GM19455 (cell line): Measurements from ENCODE around the gene SYT1.
A peak's percentile ranks its signal among the peaks of the same experiment; 100 is the strongest.
"Not testable (repeated sequence)": the region's sequence is repeated elsewhere in the genome, so short reads cannot be mapped to it uniquely, and the experiment has no call there.

Experiments used
- ATAC-seq: cut with Tn5 transposase; IDR thresholded peaks from one replicate; pipeline ENCODE4 v1.9.1; 2021; ENCODE audit not compliant: unreplicated experiment

Gene SYT1

DNA sequence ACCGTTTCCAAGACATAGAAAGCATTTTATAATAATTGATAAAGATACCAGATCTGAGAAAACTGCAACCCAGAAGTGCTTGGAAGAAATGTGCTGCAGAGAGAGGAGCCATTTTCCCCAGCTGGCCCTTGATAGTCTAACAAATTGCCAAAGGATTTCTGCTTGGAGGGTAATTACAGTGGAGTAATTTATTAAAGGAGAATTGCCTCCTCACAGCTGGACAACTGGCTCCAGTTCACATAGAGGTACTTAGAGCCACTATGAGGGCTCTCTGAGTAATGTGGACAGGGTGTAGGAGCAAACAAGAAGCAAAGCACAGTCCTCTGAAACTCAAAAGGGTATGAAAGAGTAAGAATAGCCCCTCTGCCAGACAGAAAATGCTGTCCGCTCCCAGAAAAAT lies 335.6 kb downstream of the SYT1 start:
- ATAC-seq, result no peak

DNA sequence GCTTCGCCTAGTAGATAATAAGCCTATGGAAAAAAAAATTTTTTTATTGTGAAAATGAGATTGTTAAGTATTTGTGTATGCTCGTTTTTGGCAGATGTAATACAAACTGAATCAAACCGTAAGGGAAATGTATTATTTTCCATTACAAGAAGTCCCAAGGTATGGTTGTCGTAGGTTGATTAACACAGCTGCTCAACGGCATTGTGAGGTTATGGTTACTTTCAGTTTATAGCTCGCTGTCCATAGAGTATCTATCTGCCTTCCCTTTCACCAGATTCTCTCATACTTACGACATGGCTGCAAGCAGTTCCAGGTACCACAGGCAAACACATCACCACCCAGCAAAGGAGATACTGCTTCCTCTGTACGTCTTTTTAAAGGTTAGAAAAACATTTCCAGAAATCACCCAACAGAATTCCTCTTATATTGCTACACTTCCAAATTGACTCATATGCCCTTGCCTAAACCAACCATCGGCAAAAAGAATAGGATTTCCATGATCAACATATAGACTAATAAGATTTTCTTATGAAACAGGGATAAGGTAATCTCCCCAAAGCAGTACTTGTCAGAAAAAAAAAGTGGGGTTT lies 338.6 kb downstream of the SYT1 start:
- no peak for ATAC-seq

DNA sequence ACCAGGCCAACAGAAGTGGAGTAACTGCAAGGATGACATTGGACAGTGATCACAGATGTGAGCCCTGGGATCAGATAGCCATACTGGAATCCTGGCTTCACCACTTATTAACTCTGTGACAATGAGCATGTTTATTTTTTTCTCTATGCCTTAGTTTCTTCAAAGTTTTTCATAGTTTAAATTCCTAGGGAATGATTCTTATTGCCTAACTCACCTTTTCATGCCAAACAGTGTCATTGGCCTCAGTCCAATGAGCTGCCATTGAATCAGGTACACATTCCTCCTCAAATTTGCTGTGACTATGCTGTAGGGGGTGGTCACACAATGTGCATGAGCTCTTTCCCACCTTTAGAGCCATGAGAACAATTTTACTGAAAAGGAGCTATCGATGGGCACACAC lies 342.3 kb downstream of the SYT1 start:
- no peak for ATAC-seq

DNA sequence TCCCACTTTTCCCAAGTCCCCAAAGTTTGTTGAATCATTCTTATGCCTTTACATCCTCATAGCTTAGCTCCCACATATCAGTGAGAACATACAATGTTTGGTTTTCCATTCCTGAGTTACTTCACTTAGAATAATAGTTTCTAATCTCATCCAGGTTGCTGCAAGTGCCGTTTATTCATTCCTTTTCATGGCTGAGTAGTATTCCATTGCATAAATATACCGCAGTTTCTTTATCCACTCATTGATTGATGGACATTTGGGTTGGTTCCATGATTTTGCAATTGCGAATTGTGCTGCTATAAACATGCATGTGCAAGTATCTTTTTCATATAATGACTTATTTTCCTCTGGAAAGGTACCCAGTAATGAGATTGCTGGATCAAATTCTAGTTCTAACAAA lies 345.8 kb downstream of the SYT1 start:
- ATAC-seq, result not testable (repeated sequence)

DNA sequence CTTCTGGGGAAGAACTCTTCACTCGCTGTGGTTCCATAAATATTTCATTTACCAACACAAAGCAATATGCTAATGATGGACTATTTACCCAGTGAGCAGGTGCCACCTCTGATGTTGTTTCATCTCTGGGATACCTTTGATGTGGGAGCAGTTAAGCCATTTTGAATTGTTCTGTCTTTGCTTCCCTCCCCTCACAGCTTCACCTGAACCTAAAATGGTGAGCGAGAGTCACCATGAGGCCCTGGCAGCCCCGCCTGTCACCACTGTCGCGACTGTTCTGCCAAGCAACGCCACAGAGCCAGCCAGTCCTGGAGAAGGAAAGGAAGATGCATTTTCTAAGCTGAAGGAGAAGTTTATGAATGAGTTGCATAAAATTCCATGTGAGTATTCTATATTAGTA lies 352.7 kb downstream of the SYT1 start:
- ATAC-seq, result no peak

DNA sequence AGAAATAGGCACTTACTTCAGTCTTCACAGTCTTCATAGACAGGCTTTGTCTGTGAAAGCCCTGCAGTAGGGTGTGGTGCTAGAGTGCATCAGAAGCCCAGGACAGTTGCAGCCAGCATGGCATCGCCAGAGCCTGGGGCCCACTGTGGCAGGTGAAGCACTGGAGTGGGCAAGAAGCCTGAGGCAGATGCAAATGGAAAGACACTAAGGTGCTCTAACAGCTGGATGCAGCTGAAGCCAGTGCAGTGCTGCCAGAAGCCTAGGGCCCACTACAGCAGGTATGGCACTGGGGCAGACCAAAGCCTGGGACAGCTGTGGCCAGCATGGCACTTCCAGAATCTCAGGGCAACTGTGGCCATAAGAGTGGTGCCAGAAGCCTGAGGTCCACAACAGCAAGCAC lies 358.6 kb downstream of the SYT1 start:
- no peak for ATAC-seq

DNA sequence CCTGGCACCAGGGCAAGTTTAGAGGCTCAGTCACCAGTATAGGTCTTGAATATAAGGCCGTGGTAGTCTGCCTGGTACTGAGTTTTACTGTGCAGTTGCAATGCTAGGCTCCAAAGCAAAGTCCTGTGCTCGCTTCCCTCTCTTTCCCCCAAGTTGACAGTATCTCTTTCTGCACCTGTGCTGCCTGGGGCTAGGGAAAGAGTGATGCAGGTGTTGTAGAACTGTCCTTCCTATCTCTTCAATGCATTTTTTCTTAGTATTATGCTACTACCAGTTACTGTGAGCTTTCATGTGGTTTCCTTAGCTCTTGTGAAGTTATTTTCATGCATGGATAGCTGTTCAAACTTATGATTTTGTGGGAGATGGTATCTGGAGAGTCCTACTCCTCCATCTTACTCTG lies 359.2 kb downstream of the SYT1 start:
- ATAC-seq, result no peak

DNA sequence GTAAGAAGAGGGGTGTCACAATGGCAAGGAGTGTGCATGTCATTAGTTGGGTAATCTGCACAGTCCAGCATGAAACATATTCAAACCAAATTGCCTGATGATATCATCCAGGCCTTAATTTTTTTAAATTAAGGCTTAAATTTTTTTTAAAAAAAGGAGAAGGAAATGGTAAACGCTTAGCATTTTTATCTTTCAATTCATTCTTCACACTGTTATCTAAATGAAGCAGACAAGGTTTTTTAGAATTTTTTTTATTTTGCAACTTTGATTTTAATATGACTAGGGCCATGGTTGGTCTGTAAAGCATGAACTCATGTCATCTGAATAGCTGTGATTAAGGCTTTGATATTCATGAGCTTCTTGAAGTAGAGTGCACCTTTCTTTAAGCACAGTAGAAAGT lies 362.5 kb downstream of the SYT1 start:
- no peak for ATAC-seq

DNA sequence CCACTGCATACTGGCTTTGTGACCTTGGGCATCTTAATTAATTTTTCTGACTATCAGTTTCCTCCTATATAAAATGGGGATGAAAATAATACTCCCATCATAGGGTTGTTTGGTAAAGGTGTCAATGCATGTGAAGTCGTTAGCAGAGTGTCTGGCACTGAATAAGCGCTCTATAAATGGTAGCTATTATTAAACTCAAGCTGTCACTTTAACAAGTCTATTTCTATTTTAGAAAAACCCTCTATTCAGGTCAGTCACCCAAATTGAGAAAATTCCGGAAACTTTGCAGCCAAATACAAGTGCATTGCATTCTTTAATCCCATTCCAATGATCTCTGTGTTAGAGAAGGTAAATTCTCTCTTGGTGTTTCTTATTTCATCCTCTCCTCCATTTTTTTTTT lies 363.1 kb downstream of the SYT1 start:
- ATAC-seq, result no peak

DNA sequence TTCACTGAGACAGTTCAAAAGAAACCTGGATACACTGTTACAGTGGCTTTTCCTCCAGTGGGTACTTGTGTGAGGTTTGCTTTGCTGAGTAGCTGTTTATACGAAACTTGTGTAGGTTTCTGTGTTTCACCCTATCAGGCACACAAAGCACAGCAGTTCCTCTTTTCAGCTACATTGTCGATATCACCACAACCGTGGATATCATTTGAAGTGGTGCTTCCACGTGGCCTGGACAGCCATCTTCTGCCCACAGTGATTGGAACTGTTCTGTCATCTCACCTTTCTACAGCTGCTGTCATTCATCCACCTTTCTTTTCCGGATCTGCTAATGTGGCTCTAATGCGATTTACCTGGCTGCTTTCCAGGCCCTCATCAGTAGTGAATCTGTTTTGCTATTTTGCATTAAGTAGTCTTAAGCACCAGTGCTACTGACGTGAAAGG lies 368.8 kb downstream of the SYT1 start:
- peak; percentile 74 for ATAC-seq

DNA sequence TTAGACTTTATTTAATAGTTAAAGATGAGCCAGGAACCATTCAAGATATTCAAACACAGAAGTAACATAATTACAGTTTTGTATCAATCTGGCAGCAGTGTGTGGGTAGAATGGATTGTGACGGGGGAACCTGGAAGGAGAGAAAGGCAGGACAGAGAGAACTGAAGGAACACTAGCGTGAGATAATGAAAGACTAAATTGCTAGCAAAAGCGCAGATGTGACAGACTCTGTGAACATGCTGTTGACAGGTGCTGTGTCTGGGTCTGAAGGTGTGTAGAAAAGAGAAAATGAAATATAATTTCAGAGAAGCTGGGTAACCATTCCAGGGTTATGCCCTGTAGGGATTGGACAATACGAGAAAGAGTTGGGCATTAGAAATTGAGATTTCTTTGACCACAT lies 372.3 kb downstream of the SYT1 start:
- ATAC-seq, result no peak

DNA sequence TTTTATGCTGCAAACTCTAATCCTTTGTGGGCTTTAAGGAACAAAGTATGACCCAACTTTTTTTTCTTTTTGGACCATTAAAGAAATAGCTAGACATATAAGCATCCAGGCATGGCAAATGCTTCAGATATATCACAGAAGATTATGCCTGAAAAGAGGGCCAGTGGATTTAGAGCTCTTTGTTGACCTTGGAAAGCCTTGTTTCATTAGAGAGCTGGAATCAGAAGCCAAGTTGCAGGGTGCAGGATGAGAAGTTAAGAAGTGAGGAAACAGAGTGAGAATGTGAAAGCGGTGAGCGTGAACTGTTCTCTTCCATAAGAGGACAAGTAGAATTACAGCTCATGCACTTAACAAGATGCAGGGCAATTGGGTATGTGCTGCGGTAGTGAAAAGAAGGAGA lies 373.7 kb downstream of the SYT1 start:
- no peak for ATAC-seq

DNA sequence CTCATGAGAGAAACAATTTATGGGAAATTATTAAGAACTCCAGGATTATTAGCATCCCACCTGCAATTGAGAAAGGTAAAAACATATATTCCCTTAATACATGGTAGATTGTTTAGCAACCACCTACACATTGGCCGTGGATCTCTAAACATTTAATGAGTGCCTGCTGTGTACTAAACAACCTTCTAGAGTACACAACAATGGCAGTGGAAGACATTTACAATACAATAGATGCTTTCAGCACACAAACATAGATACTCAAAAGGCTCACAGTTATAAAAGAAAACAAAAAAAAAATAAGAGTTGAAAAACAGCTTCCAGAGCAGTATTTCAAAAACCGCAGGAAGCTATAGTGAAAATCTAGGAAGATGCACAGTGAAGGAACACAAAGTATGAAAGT lies 382.9 kb downstream of the SYT1 start:
- no peak for ATAC-seq

DNA sequence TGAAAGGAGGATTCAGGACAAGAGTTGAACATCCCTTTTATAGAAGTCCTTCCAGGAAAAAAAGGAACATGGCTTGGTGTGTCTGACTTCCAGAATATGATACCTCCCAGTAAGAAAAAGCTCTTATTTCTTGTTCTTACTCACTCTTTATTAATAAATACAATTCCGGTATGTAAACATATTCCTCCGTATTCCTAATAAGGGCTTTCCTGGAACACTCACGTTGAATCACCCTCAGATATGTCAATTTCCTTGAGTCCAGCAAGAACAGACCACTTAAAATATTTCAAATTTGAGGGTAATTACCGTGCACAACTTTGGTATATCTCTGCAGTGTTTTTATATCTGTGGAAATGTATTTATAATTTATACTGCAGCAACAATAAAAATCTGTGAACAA lies 385.6 kb downstream of the SYT1 start:
- ATAC-seq, result no peak

DNA sequence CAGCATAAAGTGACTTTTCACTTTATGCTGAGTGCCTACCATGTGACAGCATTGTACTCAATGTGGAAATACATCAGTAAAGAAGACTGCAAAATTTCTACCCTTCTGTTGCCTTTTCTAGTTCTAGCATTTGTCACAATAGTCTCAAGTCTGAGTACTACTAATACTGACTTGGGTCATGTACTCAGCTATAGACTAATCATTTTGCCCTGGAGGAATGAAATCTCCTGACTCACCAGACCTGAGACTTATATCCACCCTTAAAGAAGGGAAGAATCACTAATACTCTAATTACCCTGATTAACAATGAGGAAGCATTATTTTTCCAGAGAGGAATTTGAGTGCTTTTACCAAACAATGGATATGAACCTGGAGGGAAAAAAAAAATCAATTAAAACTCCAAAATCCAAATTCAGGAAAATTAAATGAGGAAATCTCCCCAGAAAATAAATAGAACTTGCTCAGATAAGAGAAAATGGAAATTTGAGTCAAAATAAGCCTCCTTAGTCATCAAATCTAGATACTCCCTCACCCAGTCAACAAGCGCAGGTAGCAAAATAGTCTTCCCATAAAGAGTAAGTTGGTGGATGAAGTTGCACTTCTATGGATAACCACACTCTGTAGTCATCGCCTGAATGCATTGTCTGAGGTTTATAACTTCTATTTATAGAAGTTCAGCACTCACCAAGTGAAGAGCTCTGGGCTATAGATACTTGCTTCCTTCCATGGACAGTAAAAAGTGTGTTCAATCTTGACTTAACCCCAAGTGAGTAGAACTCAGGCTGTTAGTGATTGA lies 386.6 kb downstream of the SYT1 start:
- ATAC-seq, result no peak

DNA sequence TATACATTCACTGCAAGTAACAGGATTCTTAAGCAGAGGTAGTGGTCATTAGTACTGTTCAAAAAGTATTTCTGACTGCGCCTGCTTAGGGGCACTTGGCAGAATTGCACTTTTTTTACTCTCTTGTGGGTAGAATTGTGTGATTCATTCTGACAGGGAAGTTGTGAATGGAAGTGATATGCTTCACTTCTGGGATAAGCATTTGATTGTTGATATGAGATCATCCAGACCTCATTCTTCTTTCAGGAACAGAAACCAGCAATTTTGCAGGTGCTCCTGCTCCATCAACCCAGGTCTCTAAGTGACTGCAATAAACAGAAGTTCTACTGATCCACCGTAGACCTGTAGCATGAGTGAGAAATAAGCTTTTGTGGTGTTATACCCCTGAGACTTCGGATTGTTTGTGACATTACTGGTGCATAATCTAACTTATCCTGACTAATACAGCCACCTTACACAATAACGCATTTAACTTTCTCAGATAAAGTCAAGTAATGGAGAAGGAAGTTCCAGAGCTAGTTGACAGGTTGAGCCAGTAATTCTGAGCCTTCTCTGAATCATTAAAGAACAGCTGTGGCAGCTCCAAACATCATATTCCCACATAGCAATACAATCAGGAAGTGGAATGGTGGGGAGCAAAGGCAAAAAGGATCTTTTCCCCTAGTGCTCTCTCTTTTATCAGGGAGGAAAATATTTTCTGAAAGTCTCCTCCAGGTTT lies 387.9 kb downstream of the SYT1 start:
- ATAC-seq, result no peak

DNA sequence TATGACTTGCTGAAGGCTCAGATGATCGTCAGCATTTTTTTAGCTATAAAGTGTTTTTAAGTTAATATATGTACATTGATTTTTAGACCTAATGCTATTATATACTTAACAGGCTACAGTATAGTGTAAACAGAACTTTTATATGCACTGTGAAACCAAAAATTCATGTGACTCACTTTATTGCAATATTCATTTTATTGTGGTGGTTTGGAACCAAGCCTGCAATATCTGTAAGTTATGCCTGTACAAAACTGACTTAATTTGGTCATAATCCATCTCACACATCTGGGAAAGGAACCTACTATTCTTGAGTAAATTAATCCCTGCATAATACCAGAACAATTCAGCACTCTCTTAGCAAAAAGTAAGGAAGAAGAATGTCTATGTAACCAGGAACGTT lies 390.7 kb downstream of the SYT1 start:
- ATAC-seq, result no peak

DNA sequence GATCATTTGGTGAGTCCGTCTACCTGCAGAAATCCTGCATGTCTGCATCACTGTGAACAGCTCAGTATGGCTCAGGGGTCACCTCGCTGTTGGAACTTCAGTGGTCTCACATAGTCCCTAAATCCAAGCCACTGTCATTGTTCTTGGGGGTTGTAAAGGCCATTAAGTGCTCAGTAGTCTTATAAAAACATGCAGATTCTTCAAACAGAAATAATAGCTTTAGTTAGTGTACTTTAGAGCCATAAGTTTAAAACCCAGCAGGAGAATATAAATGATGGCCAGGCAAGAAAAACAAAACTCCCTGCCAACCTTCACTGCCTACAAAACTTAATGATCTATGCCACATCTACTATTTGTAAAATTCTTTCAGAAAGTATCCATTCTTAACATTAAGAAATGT lies 396.3 kb downstream of the SYT1 start:
- ATAC-seq, result no peak

DNA sequence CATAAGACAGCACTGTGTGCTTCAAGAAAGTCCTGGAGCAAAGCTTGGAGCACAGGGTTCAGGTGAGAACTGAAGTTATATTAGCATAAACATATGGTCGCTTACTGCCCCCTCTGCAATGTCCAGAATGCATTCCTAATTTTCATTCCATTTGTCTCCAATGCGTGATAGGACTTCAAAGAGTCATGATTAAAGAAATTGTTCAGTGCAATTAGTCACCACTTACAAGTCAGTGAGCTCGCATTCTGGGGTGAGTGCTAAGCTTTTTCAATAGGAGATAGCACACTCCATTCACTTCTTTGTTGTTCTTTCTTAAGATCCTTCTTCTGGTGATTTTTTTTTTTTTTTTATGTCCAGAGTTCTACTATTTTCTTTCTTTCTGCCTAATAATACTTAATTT lies 398.4 kb downstream of the SYT1 start:
- ATAC-seq, result no peak

DNA sequence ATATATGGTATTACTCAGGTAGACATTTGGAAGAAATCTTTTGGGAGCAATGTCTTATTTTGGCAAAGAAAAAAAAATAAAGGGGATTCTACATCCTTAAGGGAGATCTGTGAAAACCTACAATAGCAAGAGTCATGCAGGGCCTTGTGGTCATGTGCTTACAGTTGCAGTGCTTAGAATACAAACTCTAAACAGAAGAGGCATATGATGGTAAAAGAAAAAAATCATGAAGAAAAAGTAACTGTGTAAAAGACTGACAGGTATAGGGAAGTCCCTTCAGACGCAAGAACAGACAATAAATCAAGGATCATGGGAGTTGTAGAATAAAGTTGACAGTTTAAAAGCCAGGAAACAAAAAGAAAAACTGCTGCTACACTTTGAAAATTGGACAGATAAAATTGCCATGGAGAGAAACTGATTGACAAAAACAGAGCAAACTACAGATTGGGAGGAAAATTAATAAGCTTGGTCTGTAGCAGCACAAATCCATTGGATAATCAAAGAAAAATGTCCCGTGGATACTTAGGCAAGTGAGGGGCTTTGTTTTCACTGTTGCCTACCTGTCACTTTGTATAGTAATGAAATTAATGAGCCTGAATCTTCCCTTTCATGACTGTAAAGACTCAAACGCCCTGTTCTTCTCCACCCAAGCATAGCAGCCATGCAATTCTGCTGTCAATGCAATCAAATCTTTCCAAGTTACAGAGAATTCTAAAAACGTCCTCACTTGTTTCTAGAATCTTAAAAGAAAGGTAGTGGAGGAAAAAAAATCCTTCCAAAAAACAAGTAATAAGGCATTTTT lies 402.0 kb downstream of the SYT1 start:
- ATAC-seq, result no peak

DNA sequence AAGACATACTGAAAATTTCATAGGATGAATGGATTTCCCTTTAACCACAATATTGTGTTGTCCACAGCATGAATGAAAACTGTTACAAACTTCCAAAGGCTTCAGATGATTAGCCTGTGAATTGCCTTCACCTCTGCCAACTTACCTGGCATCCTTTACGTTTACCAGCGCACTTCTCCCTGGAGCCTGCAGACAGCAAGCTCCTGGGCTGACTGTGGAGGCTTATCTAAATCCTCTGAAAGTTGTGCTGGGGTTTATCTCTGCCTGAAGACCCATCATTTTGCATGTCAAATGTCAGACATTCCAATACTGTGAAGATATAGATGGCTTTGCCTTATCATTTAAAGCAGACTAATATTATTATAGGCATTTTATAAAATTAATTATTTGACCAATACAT lies 403.0 kb downstream of the SYT1 start:
- no peak for ATAC-seq
